ENCODE results near the gene OR1B1. TPM values are rescaled to one million over a fixed set of nuclear protein-coding genes. Genes with fewer than 3 reads are reported as not detected.

OR1B1 gene
- total RNA-seq = 0.18 TPM in 1 of 2 replicates, not detected in the other

DNA sequence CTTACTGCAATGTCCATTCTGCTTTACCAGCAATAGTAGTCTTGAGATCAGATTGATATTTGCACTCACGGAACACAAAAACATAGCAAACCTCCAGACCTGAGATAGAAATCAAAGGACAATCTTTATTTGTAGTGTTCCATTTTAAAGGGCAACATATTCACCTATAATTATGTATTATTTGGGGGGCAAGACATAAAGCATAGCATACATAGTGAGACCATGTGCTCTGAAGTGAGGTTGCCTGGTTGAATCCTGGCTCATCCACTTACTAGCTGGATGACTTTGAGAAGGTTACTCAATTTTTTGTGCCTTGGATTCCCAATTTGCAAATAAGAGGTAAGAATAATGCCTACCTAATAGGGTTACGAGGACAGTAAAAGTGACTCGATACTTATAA, at the start of gene OR1B1:
OR1B1 (minus strand) TSS at position 101 of the 400 bp plus-strand sequence.

GRCh38 chr9:122661416-122661815, 4.0 kb upstream of the OR1B1 start, which contains the start of gene OR1L1:
Gene OR1L1 (plus strand): TSS chr9:122661716. CDS start chr9:122661716, 0 bp downstream.

GRCh38 chr9:122614362-122614761, 43.1 kb downstream of the OR1B1 start, which contains the start of gene OR1Q1:
Gene OR1Q1 (plus strand): TSS chr9:122614738. CDS start chr9:122614738, 0 bp downstream.

DNA sequence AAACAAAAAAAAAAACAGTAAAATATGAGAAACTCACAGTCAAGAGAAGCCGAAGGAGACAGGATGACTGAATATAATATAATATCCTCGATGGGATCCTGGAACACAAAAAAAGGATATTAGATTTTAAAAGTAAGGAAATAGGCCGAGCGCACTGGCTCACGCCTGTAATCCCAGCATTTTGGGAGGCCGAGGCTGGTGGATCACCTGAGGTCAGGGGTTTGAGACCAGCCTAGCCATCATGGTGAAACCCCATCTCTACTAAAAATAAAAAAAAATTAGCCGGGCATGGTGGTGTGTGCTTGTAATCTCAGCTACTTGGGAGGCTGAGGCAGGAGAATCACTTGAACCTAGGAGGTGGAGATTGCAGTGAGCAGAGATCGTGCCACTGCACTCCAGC, 74.1 kb downstream of the OR1B1 start, which contains the start of gene OR1L8:
OR1L8 (minus strand) TSS at position 101 of the 400 bp plus-strand sequence. CDS start 14,907 bp downstream, outside the sequence.

Other genes starting within 250 kb of the OR1B1 start
- not detected in 2 replicates for gene OR1J1, start 179.7 kb downstream of the OR1B1 start, total RNA-seq
- 0.14 TPM in 1 of 2 replicates, not detected in the other for gene OR1J2, start 146.8 kb downstream of the OR1B1 start, total RNA-seq
- not detected in 2 replicates for gene OR1J4, start 138.5 kb downstream of the OR1B1 start, total RNA-seq
- gene OR1N1, start 130.3 kb downstream of the OR1B1 start, total RNA-seq = not detected in 2 replicates
- not detected in 2 replicates for gene OR1N2, start 104.5 kb downstream of the OR1B1 start, total RNA-seq
- gene OR1L8, start 74.2 kb downstream of the OR1B1 start, total RNA-seq = not detected in 2 replicates
- gene OR1Q1, start 42.9 kb downstream of the OR1B1 start, total RNA-seq = not detected in 2 replicates
- gene OR1L1, start 4.1 kb upstream of the OR1B1 start, total RNA-seq = not detected in 2 replicates
- not detected in 2 replicates for gene OR1L3, start 17.5 kb upstream of the OR1B1 start, total RNA-seq
- gene OR1L4, start 66.4 kb upstream of the OR1B1 start, total RNA-seq = not detected in 2 replicates
- gene OR1L6, start 84.7 kb upstream of the OR1B1 start, total RNA-seq = not detected in 2 replicates
- gene OR5C1, start 131.3 kb upstream of the OR1B1 start, total RNA-seq = not detected in 2 replicates
- not detected in 2 replicates for gene OR1K1, start 142.5 kb upstream of the OR1B1 start, total RNA-seq
- gene PDCL, start 171.0 kb upstream of the OR1B1 start, total RNA-seq = 36.4 and 39.9 TPM in 2 replicates
- gene RC3H2, start 247.7 kb upstream of the OR1B1 start, total RNA-seq = 31.1 and 38.4 TPM in 2 replicates

Measured in smooth muscle cell of bladder (primary cell).